GM20000 (cell line): Measurements from ENCODE around the gene SLC28A3.

Experiments used
- DNase-seq: peaks from one replicate; pipeline ENCODE4 v3.0.0; 2012; ENCODE audit warnings: low spot score
- TF ChIP-seq, protein P1 (sequence below): IDR thresholded peaks from 2 replicates; pipeline ENCODE4 v1.5.1; 2012; ENCODE audit warnings: mild to moderate bottlenecking, control low read depth; ENCODE audit errors: extremely low read depth, missing control alignments

The SLC28A3 gene

DNA sequence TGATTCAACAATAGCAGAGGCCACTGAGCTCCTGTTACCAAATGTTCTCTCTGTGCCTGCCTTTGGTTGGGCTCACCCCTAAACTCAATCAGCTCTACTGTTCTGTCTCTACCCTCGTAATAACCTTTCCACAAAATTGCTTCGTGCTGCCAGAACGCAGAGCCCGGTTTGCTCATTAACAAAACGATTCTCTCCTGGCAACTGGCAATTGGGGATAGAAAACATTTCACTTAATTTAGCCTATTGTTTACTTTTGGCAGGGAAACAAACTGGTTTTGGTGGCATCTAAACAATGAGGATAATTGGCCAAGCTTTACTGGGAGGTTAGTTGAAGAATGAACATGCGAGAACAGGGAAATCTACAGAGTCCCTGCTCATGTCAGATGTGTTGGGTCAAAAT lies 56.6 kb downstream of the SLC28A3 start:
- TF ChIP-seq, protein P1, sequence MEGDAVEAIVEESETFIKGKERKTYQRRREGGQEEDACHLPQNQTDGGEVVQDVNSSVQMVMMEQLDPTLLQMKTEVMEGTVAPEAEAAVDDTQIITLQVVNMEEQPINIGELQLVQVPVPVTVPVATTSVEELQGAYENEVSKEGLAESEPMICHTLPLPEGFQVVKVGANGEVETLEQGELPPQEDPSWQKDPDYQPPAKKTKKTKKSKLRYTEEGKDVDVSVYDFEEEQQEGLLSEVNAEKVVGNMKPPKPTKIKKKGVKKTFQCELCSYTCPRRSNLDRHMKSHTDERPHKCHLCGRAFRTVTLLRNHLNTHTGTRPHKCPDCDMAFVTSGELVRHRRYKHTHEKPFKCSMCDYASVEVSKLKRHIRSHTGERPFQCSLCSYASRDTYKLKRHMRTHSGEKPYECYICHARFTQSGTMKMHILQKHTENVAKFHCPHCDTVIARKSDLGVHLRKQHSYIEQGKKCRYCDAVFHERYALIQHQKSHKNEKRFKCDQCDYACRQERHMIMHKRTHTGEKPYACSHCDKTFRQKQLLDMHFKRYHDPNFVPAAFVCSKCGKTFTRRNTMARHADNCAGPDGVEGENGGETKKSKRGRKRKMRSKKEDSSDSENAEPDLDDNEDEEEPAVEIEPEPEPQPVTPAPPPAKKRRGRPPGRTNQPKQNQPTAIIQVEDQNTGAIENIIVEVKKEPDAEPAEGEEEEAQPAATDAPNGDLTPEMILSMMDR, result no peak
- no peak for DNase-seq

DNA sequence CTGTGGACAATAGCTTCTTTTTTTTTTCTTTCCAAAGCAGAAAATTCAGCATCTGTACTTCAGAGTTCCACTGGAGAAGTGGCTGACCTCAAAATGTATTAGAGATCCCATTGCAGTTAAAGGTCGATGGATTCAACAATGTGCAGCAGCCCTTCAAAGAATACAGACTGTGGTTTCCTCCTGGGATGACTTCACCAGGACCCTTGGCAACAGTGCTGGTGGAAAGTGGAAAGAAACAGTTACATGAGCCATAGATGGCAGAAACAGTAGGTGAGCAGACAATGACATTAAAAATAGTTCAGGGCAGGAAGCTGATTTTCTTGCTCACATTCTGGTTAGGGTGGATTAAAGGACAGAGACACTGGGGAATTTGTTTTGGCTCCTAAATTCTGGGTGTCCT lies 62.4 kb downstream of the SLC28A3 start:
- TF ChIP-seq, protein P1, result no peak
- no peak for DNase-seq

DNA sequence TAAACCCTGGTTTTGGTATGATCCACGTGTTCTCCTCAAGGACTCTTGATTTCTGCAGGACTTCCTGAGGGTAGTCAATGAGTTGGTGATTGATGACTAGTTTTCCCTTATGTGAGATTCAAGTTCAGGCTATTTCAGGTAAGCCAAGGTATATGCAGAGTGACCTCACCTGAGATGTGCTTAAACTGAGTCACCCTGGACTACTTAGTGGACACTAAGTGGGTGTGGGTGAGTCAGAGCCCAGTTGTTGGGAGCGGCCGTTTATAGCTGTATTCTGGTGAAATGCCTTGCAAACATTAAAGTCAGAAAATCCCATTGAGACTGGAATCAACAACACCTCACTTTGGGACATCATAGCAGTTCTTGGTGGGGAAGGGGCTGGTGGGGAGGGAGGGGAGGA lies 62.9 kb downstream of the SLC28A3 start:
- TF ChIP-seq, protein P1, result no peak
- DNase-seq, result no peak

DNA sequence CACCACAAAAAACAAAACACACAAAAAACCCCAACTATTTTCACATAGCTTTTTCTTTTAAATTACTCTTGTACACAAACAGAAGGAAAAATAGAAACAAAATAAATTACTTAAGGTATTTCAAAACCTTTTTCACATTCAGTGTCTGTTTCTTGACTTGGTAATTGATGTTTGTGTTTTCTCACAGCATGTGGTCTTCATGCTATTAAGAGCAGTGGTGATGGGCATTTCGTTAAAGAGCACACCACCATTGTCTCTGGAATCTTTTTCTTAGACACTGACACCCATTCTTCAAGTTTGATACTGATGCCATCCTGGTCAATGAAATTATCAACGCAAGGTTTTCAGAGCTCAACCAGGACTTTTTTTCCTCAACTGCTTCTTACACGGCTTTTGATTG lies 63.8 kb downstream of the SLC28A3 start:
- TF ChIP-seq, protein P1, result no peak
- DNase-seq, result no peak

DNA sequence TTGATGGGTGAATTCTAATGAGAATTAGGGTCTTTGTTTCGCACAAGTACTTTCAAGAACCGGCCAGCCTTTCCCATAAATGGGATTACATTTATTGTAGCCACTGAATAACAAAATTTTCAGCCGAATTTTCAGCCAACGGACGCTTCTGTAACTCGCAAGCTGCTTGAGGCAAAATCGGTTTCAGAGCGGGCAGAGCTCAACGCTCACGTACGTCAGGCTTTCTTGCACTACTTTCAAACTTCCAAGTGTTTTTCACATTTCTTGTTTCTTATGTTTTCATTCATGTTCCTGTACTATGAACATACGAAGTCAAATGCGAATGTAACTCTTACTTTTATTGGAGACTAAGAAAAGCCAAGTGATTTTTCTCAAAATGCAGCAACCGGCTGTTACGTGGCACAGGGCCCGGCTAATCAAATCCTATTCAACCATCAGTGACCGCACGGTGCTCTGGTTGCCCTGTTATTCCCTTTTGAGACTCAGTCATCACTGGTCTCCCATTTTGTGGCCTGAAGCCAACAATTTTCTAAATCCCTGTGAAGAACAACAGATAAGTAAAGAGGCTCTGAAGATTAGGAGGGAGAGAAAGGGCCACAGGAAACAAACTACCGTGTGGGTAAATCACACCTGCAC lies 68.5 kb downstream of the SLC28A3 start:
- no peak for DNase-seq
- TF ChIP-seq, protein P1, result no peak

DNA sequence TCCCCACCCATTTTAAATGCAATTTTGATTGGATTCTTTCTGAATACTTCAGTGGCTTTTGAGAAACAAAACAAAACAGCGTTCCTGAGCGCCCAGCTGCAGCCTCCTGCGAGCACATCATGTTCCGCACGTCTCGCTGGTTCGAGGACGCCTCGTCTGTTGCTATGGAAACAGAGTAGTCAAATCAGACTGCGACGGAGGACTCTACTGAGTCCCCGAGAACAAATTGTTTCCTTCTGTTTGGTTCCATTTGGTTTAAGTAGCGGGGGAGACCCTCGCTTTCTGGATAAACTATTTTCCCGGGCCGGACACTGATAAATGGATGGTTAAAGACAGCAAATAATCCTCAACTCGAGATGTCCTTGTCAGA lies 69.0 kb downstream of the SLC28A3 start:
- TF ChIP-seq, protein P1, result no peak
- peak; percentile 73 for DNase-seq

DNA sequence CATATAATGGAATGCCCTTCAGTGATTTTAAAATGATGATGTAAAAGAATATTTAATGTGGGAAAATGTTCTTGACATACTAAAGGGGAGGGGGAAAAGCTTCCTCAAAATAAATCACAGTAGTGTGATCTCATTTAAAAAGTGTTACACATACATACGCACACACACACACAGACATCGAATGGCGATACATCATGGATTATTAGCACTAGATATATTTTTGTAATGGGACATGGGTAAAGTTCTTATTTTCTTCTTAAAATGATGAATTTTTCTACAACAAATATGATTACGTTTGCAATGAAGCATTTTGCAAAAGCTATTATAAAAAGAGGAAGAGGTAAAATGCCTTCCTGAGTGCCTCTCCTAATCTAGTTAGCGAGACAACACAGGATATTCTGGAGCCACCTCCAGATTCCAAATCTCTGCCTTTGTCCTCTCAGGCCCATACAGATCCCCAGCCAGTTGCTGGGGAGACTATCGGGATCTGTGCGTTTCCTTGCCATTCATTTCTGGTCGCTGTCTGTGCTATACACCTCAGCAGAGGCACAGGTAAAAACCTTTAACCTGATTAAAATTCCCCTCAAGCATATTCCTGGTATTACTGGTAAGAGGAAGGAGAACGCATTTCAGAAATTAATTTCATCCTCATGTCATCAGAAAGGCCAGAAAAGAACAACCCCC lies 69.6 kb downstream of the SLC28A3 start:
- TF ChIP-seq, protein P1, result no peak
- DNase-seq, result no peak
